Kidney (tissue), 14 donors: ENCODE data around the gene PDLIM7. TPM values are rescaled to one million over a fixed set of nuclear protein-coding genes. Genes with fewer than 3 reads are reported as not detected.

Experiments
- DNase-seq, 5 donors: peaks; one replicate each; pipeline ENCODE4 v3.0.0-alpha.2; 2013 to 2020
- FAIRE-seq: peaks from 2 replicates; lab custom pipeline; 2012; peaks lifted over from hg19 to GRCh38; lab: Jason Lieb, UNC
- H3K27ac ChIP-seq, 2 donors: one replicate each; pipeline ENCODE4 v1.7.0; 2013; ENCODE audit warnings: low read depth in 2 of 2, low read length in 2 of 2, inconsistent platforms in 1 of 2
- H3K27me3 ChIP-seq: one replicate; pipeline ENCODE4 v1.7.1; 2013; ENCODE audit warnings: low read length, inconsistent platforms; ENCODE audit not compliant: control insufficient read depth, insufficient read depth
- H3K36me3 ChIP-seq, 3 donors: one replicate each; pipeline versions ENCODE4 v1.7.0 to v1.7.1; 2013; ENCODE audit warnings: low read length in 3 of 3, control low read depth in 1 of 3, inconsistent platforms in 1 of 3; ENCODE audit not compliant: insufficient read depth in 3 of 3, control insufficient read depth in 2 of 3
- H3K4me1 ChIP-seq, 3 donors: one replicate each; pipeline versions ENCODE4 v1.7.0 to v1.7.1; 2013; ENCODE audit warnings: low read length in 3 of 3, inconsistent platforms in 1 of 3, low read depth in 1 of 3; ENCODE audit not compliant: control insufficient read depth in 2 of 3, insufficient read depth in 2 of 3
- H3K4me3 ChIP-seq, 3 donors: one replicate each; pipeline versions ENCODE4 v1.7.0 to v1.8.1; 2013; ENCODE audit warnings: low read length in 3 of 3, control low read depth in 1 of 3, inconsistent platforms in 1 of 3
- H3K9ac ChIP-seq, 3 donors: one replicate each; pipeline versions ENCODE4 v1.7.0 to v1.7.1; 2013; ENCODE audit warnings: low read length in 3 of 3, control low read depth in 1 of 3, inconsistent platforms in 1 of 3
- H3K9me3 ChIP-seq, 3 donors: one replicate each; pipeline versions ENCODE4 v1.7.0 to v1.7.1; 2013; ENCODE audit warnings: low read length in 3 of 3, control low read depth in 1 of 3, inconsistent platforms in 1 of 3; ENCODE audit not compliant: control insufficient read depth in 2 of 3, insufficient read depth in 1 of 3
- CTCF ChIP-seq: IDR thresholded peaks from 3 replicates; pipeline ENCODE4 v1.5.1; 2012; ENCODE audit warnings: mild to moderate bottlenecking, moderate library complexity, borderline replicate concordance; ENCODE audit not compliant: insufficient read depth; ENCODE audit errors: extremely low read depth
- intact Hi-C: fragments of 100-400 bp; cut with DNase I; formaldehyde crosslinking; loops from one replicate; pipeline ENCODE4 v1.11.1; 2022
- polyA plus RNA-seq: library from polyadenylated mRNA; stranded (reverse); fragments of 350-450 nt; fragmentation: Illumina TruSeq; extraction: RNeasy Lipid Tissue Mini Kit (QIAGEN cat#74804); gene quantifications from one replicate; pipeline ENCODE4 v1.2.3, GENCODE V29; 2014; ENCODE audit warnings: low read depth, low replicate concordance; ENCODE audit not compliant: insufficient read depth
- total RNA-seq: library from RNA; stranded (reverse); fragmentation: NEBNext Ultra II Directional; extraction: Animal tissue kit (Norgen Biotek cat#: 25700); gene quantifications from one replicate; pipeline ENCODE4 v1.2.1, GENCODE V29; 2021
- donor health status: control.
- donor health status: control.
- donor health status: control.
- donor health status: control.
- donor health status: control.
- donor health status: DM: yes; HTN: yes; CAD: no.
- donor health status: Normal renal cell carcinoma (clear cell type).

PDLIM7 gene
- total and polyA plus RNA-seq, 2 donors from 2014 or later: 46.4 to 89.7 TPM

- peak overlapping the region; percentile 47 to 65 for H3K27ac ChIP-seq
- no peaks in the 10 kb centered on the region for H3K36me3 ChIP-seq
- peaks cover 0 to 14% (median 3%) of the 10 kb centered on the region in 3 donors for H3K4me1 ChIP-seq
- peak overlapping the region; percentile 57 to 65 (median 61) for H3K4me3 ChIP-seq
- no peak for FAIRE-seq
- H3K27me3 ChIP-seq: no peaks in the 10 kb centered on the region
- H3K9me3 ChIP-seq: no peaks in the 10 kb centered on the region
- peak overlapping the region; percentile 16 to 32 (median 17) for H3K9ac ChIP-seq
- DNase-seq: peak in 2 of 5 donors; percentile 69 to 90
- no peak for TF ChIP-seq CTCF
- intact Hi-C loops: no loop called here
These were observed 796 bp upstream of the PDLIM7 start for GRCh38 chr5:177498013-177498787.

GRCh38 chr5:177496727-177497291 is 595 bp downstream of the PDLIM7 start:
- FAIRE-seq: no peak
- TF ChIP-seq CTCF: no peak
- no peaks in the 10 kb centered on the region for H3K9me3 ChIP-seq
- peak overlapping the region; percentile 46 to 65 (median 48) for H3K4me3 ChIP-seq
- peak overlapping the region; percentile 86 to 91 for H3K27ac ChIP-seq
- no peaks in the 10 kb centered on the region for H3K27me3 ChIP-seq
- intact Hi-C loops: no loop called here
- peak; percentile 92 to 97 (median 96) for DNase-seq
- no peaks in the 10 kb centered on the region for H3K36me3 ChIP-seq
- H3K4me1 ChIP-seq: peaks cover 0 to 14% (median 3%) of the 10 kb centered on the region in 3 donors
- H3K9ac ChIP-seq: peak overlapping the region in 1 of 3 donors; percentile 58

GRCh38 chr5:177496070-177496726 is 1.2 kb downstream of the PDLIM7 start:
- intact Hi-C loops: no loop called here
- H3K9ac ChIP-seq: peak overlapping the region in 1 of 3 donors; percentile 46
- no peaks in the 10 kb centered on the region for H3K9me3 ChIP-seq
- DNase-seq (peak in 3 of 5 donors; percentile 46 to 70 (median 56)), FAIRE-seq (no peak)
- no peaks in the 10 kb centered on the region for H3K27me3 ChIP-seq
- H3K4me3 ChIP-seq: peak overlapping the region; percentile 19 to 49 (median 46)
- H3K27ac ChIP-seq: peak overlapping the region; percentile 86 to 91
- H3K4me1 ChIP-seq: peaks cover 0 to 14% (median 3%) of the 10 kb centered on the region in 3 donors
- TF ChIP-seq CTCF: no peak
- no peaks in the 10 kb centered on the region for H3K36me3 ChIP-seq
